ENCODE measurements around the gene TBXAS1.

Gene TBXAS1

DNA sequence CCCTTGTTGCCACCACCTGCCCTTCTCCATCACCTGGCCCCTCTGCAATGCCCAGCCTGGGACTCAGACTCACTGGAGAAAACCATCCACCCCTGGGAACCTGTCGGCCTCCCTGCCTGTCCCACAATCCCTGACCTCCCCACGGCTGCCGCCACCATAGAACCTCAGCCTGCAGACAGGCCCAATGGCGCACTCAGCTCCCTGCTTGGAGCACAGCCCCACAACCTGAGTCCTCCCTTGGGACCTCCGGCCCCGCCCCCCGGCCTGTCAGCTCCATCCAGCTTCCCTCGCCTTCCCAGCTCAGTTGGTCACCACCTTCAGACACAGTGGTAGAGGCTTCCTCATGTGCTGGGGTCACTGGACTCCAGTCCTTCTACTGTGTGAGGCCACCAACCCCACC is 192.5 kb downstream of the TBXAS1 start:
- in situ Hi-C loops (cut with HindIII; ENCODE audit: low sequenced_read_pairs): loop anchor here (25.0 kb wide), 1 partner anchor 409 kb away; no protein-coding TSS in a partner anchor
- no peak overlapping the region for H3K4me3 ChIP-seq (ENCODE audit: low read depth, low read length)
- TF ChIP-seq, protein P1, sequence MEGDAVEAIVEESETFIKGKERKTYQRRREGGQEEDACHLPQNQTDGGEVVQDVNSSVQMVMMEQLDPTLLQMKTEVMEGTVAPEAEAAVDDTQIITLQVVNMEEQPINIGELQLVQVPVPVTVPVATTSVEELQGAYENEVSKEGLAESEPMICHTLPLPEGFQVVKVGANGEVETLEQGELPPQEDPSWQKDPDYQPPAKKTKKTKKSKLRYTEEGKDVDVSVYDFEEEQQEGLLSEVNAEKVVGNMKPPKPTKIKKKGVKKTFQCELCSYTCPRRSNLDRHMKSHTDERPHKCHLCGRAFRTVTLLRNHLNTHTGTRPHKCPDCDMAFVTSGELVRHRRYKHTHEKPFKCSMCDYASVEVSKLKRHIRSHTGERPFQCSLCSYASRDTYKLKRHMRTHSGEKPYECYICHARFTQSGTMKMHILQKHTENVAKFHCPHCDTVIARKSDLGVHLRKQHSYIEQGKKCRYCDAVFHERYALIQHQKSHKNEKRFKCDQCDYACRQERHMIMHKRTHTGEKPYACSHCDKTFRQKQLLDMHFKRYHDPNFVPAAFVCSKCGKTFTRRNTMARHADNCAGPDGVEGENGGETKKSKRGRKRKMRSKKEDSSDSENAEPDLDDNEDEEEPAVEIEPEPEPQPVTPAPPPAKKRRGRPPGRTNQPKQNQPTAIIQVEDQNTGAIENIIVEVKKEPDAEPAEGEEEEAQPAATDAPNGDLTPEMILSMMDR (IDR thresholded peaks at IDR 0.05; ENCODE audit: low read depth, low read length): no peak
- DNase-seq (ENCODE audit: low read depth, low spot score): no peak

DNA sequence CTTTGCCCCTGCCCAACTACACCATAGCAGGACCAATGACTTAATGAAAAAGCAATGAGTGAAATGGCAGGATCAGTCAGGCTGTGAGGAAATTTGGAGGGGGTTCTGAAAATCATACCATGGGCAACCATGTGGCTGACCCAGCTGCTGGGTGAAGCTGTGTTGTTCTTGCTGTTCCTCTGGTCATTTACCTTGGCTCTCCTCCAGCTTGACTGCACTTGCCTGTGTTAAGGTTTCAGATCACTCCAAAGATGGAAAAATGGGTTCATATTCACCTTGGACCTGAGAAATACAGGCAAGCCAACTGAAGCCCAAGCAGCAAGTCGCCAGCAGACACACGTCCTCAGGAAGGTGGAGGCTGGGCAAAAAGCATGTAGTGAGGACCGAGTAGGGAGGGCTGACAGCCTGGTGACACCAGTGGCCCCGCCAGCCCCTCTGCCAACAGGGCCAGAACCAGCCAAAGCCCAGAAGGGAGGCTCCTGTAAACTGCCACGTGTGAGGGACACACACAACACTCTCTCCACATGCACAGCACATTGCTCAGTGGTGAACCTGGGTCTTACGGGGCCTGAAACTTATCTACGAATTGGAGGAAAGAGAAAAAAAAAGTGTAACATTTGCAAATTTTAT is 193.6 kb downstream of the TBXAS1 start:
- in situ Hi-C loops (cut with HindIII; ENCODE audit: low sequenced_read_pairs): loop anchor here (25.0 kb wide), 1 partner anchor 410 kb away; no protein-coding TSS in a partner anchor
- TF ChIP-seq, protein P1 (IDR thresholded peaks at IDR 0.05; ENCODE audit: low read depth, low read length): no peak
- no peak overlapping the region for H3K4me3 ChIP-seq (ENCODE audit: low read depth, low read length)
- peak; percentile 42 for DNase-seq (ENCODE audit: low read depth, low spot score)

DNA sequence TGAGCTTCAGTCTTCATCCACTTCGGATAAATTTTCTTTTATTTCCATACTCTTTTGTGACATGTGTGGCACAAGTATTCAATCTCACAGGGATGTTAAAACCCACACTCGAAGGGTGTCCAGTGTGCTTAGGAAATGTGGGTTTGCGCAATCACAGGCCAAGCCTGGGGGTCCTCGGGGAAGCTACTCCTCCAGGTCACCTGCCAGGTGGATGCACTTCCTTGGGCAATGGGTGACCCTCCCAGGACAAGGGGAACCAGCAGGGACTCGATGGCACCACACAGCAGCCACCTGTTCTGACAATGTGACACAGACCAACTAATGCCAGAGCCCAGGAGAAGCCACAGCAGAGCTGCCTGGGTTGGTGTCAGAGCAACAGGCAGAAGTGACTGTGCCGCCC is 194.7 kb downstream of the TBXAS1 start:
- H3K4me3 ChIP-seq (ENCODE audit: low read depth, low read length): no peak overlapping the region
- TF ChIP-seq, protein P1 (IDR thresholded peaks at IDR 0.05; ENCODE audit: low read depth, low read length): no peak
- in situ Hi-C loops (cut with HindIII; ENCODE audit: low sequenced_read_pairs): loop anchor here (25.0 kb wide), 1 partner anchor 411 kb away; no protein-coding TSS in a partner anchor
- DNase-seq (ENCODE audit: low read depth, low spot score): no peak

DNA sequence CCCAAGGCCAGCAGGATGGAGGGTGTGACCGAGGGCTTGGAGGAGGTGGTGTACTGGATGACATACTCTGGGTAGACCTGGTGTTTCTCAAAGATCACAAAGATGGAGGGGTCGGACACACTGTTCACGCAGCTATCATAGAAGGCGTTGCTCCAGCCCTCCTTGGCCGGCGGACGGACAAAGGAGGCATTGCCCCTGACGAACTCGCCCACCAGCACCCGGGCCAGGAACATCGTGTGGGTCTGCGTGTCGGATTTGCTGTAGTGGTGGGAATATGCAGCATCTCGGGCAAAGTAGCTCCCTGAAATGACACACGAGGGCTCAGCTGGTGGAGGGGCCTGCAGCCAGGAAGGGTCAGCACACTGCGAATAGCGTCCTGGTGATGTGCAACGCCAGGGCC is 195.5 kb downstream of the TBXAS1 start:
- in situ Hi-C loops (cut with HindIII; ENCODE audit: low sequenced_read_pairs): loop anchor here (25.0 kb wide), 1 partner anchor 412 kb away; no protein-coding TSS in a partner anchor
- no peak for DNase-seq (ENCODE audit: low read depth, low spot score)
- no peak overlapping the region for H3K4me3 ChIP-seq (ENCODE audit: low read depth, low read length)
- TF ChIP-seq, protein P1 (IDR thresholded peaks at IDR 0.05; ENCODE audit: low read depth, low read length): no peak

DNA sequence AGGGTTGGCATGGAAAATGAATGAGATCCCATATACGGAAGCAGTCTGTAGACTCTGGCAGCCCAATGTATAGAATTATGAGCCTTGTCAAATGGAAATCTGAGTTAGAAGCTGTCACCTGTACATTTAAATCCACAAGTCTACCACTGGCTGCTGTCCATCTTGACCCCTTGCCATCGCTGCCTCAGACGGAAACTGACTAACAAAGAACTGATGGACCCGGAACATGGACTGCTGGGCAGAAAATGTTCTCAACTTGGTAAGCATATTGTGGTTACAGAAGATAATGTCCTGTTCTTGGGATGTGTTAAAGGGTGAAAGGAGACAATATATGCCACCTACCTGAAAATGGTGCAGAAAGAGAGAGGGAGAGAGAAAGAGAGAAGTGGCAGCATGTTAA is 196.2 kb downstream of the TBXAS1 start:
- TF ChIP-seq, protein P1 (IDR thresholded peaks at IDR 0.05; ENCODE audit: low read depth, low read length): no peak
- in situ Hi-C loops (cut with HindIII; ENCODE audit: low sequenced_read_pairs): no loop called here
- no peak for DNase-seq (ENCODE audit: low read depth, low spot score)

DNA sequence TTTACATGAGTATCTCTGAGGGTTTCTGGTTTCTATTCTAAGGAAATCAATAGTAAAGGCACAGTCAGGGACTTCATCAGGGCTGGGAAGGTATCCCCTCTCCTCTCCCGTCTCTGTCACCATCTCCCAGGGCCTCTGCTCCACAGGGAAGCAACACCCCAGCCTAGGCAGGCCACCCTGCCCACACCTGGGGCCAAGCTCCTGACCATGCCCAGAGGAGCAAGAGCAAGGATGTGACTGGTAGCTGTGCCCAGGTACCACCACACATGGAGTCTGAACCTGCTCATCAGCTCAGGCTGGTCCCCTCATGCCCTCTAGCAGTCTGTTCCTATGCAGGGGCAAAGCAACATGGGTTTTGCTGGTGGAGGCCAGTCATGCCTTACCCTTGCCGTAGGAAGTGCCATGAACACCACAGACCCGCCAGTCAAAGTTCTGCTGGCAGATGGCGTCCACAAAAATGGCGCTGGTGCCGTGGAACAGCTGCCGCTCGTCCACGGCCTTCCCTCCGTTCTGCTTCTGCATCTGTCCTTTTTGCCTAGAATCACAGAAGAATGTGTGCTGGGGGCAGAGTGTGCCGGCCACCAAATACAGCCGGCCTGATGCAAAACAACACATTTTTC is 196.9 kb downstream of the TBXAS1 start:
- in situ Hi-C loops (cut with HindIII; ENCODE audit: low sequenced_read_pairs): no loop called here
- DNase-seq (ENCODE audit: low read depth, low spot score): no peak
- no peak overlapping the region for H3K4me3 ChIP-seq (ENCODE audit: low read depth, low read length)
- TF ChIP-seq, protein P1 (IDR thresholded peaks at IDR 0.05; ENCODE audit: low read depth, low read length): no peak

More for the DNA sequence above, 196.2 kb downstream of the TBXAS1 start:
- no peak overlapping the region for H3K4me3 ChIP-seq (ENCODE audit: low read depth, low read length)

All from astrocyte of the spinal cord (primary cell).